SH-SY5Y (cell line): ENCODE measurements around the gene PTH2.

Source experiments
- GATA2 ChIP-seq: IDR thresholded peaks from 2 replicates; pipeline ENCODE4 v1.6.1; 2011; ENCODE audit warnings: mild to moderate bottlenecking, low read depth, low read length
- GATA3 ChIP-seq: IDR thresholded peaks from 2 replicates; pipeline ENCODE4 v1.6.1; 2011; ENCODE audit warnings: low read depth, mild to moderate bottlenecking, low read length, moderate library complexity

GRCh38 chr19:49411681-49412326, 11.4 kb downstream of the PTH2 start:
- no peak for TF ChIP-seq GATA3
- TF ChIP-seq GATA2, result no peak
